HG03575 (cell line): ENCODE measurements around the gene DCDC2B.
"Not testable (repeated sequence)": the region's sequence is repeated elsewhere in the genome, so short reads cannot be mapped to it uniquely, and the experiment has no call there.

Experiments
- ATAC-seq: cut with Tn5 transposase; IDR thresholded peaks from one replicate; pipeline ENCODE4 v1.9.1; 2021; ENCODE audit not compliant: unreplicated experiment, insufficient number of reproducible peaks, low FRiP score; ENCODE audit errors: extremely low read depth

Gene DCDC2B

DNA sequence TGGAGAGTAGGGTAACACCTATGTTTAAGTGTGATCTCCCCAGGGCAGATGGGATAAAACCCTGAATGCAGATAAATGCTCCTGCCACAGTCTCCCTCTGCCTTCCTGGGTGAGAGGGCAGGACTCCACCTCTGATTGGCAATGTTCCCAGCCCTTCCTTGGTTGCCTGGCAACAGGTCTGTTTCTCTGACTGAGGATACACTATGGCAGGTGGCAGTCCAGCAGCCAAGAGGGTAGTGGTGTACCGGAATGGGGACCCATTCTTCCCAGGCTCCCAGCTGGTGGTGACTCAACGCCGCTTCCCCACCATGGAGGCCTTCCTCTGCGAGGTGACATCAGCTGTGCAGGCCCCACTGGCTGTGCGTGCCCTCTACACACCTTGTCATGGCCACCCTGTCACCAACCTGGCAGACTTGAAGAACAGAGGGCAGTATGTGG lies at the start of gene DCDC2B:
Gene DCDC2B (plus strand): TSS at position 199 of the 438 bp plus-strand sequence. CDS start 5 bp downstream, at position 204.
- no peak for ATAC-seq

DNA sequence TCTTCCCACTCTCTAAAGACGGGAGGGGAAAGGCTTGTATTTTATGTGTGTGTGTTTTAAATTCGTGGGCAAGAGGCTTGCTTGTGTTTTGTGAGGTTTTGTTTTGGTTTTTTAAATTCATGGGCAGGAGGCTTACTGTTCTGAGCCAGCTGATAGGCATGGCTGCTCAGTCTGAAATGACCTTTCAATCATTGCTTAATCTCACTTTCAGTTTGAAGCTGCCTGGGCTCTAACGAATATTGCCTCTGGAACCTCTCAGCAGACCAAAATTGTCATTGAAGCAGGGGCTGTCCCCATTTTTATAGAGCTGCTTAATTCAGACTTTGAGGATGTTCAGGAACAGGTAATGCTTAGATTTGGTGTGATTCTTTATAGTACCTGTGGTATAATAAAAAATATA lies 49.7 kb upstream of the DCDC2B start:
- ATAC-seq: no peak

- ATAC-seq: no peak
Measured at GRCh38 chr1:32163405-32163804, 45.5 kb upstream of the DCDC2B start.

DNA sequence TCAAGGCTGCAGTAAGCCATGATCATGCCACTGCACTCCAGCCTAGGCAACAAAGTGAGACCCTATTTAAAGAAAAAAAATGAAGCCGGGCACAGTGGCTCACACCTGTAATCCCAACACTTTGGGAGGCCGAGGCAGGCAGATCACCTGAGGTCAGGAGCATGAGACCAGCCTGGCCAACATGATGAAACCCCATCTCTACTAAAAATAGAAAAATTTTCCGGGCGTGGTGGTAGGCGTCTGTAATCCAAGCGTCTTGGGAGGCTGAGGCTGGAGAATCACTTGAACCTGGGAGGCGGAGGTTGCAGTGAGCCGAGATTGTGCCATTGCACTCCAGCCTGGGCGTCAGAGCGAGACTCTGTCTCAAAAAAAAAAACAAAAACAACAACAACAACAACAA lies 43.3 kb upstream of the DCDC2B start:
- not testable (repeated sequence) for ATAC-seq

DNA sequence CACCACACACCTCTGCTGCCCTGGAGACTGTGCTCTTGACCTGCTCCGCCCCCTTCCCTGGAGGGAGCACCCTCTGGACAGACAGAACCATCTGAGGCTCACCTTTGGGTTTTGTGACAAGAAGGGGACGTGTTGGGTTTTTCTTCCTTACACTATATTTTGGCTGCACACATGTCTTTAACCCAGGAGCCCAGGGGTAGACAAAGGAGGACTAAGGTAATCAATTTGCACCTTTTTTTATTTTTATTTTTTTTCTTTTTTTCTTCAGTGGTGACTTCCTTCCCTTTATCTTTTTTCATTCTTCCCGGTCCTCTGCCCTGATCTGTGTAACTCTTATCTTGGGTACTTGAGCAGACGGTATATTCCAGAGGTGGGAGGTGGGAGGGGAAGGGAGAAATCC lies 37.9 kb upstream of the DCDC2B start:
- no peak for ATAC-seq

DNA sequence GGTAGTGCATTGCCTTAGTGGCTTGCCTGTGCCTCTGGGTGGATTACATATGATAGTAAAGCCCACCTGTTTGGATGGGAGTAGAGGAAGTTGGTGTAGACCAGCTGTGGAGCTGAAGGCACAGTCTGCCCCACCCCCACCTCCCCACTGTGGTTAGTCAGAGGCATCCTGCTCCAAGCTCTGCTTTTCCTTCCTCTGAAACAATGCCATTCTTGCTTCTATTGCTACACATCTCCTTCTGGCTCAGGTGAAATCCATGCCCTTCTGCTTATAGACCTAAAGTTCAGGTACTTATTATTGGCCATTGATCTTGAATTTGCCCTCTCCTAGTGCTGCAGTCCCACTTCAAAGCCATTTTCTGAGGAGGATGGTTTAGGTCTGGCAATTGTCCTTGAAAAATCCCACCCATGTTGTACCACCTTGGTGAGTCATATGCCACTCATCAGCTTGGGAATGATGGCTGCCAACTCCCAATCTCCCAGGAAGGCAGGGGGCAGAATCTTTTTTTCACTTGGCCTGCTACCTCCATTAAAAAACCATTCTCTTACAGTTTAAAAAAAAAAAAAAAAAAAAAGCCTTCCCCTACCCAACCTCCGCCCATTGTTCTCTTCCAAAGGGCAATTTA lies 36.2 kb upstream of the DCDC2B start:
- ATAC-seq: no peak

DNA sequence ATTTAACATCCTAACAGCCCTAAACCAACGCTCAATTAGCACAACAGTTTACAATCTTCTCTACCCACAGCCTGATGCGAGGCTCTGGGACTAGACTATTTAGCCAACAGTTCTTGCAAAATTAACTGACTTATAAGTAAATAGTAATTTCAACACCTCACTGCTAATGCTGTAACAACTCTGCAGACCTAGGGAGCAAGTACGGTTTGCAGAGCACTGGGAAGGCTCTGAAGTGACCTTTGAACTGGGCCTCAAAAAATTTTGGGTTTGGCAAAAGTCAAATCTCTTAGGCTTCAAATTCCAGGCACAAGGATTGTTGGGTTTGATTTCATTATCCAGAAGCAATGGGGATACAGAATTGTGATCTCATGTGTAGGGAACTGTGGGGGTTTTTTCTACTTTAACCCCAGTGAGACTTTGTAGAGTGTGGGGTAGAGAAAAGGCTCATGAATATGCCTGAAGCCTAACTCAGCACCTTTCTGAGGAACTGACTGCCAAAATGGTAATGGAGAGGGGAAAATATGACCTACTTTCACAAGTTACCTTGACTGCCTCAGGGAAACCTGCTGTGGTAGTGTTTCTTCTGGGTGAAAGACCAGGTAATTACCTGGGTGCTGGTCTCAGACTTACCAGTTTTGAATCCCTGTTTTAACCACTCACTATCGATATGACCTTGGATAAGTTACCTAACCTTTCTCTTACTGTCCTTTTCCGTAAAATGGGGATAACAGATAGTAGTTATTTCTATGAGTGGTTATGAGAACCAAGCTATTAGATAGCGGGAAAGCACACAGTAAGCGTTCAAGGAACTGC lies 30.3 kb upstream of the DCDC2B start:
- ATAC-seq: no peak

DNA sequence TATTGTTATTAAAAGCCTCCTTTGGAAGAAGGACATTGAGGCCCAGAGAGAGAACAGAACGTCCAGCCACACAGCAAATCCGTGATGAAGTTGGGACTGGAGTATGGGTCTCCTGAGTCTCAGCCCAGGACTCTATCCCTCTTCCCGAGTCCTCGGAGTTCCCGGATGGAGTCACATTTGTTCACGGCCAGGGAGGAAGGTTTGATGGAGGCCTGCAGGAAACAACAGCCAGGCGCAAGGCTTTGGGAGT lies 29.8 kb upstream of the DCDC2B start:
- ATAC-seq: no peak

DNA sequence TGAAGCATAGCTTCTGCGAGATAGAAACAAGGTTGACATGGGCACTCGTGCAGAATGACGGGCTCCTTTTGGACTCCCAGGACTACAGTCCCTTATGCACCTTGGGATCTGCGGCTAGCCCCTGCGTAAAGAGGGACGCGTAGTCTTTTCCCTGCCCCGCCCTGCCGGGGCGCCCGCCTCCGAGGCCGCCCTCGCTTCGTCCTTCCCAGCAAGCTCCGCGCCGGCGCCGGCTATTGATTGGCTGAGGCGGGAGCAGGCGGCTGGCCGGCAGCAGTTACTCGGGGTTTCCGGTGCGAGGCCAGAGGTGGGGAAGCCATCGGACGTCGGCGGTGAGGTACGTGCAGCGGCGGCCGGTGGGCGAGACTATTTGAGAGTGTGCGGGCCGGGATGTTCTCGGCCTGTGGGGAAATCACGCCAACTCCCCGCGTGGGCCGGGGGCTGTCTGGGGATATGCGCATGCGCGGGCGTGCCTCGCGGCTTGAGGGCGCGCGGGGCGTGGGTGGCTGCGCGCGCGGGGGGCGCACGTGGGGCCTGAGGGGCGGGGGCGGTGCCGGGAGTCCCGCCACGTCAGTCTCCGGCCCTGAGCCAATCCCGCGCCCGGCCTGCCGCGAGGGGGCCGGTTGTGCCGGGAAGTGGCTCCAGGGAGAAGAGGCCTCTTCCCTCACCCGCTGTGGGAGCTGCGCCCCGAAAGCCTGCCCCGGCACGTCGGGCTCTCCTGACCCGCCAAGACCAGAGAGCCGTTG lies 29.3 kb upstream of the DCDC2B start, which contains the start of gene TXLNA:
Gene TXLNA (plus strand): TSS at position 233 of the 743 bp plus-strand sequence. CDS start 671 bp downstream, outside the sequence.
- no peak for ATAC-seq

GRCh38 chr1:32180186-32181060 lies 28.5 kb upstream of the DCDC2B start:
- no peak for ATAC-seq

- no peak for ATAC-seq
Measured at GRCh38 chr1:32181065-32181464, 27.8 kb upstream of the DCDC2B start.

- ATAC-seq: no peak
Measured at GRCh38 chr1:32181563-32181962, 27.3 kb upstream of the DCDC2B start.

DNA sequence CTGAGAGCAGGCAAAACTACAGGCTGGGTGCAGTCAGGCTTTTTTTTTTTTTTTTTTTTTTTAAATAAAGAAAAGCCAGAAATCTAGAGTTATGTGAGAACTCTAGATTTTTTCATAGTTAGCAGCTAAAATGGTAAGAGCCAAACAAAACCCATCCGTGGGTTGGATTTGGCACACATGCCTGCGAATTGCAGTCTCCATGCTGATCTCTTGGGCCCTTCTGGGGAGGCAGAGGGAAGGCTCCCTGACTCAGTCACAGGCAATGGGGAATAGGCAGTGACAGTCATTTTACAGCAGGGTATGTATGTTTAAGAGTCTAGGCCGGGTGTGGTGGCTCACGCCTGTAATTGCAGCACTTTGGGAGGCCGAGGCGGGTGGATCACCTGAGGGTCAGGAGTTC lies 26.8 kb upstream of the DCDC2B start:
- no peak for ATAC-seq

GRCh38 chr1:32184650-32185049 lies 24.2 kb upstream of the DCDC2B start:
- no peak for ATAC-seq

DNA sequence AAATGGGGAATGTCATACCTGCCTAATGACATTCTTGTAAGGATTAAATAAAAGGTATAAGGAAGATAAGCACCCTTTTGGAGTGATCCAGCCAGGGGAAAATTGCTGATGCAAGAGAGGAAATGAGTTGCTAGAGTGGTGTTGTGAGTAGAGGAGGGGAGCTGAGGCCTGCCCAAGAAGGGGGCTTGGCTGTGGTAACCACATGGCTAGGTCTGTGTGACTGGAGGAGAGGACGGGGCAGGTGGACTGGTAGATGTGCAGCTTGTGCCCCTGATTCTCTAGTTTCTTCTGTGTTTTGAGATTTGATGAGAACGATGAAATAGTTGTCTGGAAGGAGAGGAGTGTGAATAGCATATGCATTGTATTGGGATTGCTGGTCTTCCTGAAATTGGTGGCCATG lies 22.8 kb upstream of the DCDC2B start:
- no peak for ATAC-seq

- no peak for ATAC-seq
Measured at GRCh38 chr1:32186491-32186890, 22.4 kb upstream of the DCDC2B start.

GRCh38 chr1:32187850-32188249 lies 21.0 kb upstream of the DCDC2B start:
- ATAC-seq: no peak

DNA sequence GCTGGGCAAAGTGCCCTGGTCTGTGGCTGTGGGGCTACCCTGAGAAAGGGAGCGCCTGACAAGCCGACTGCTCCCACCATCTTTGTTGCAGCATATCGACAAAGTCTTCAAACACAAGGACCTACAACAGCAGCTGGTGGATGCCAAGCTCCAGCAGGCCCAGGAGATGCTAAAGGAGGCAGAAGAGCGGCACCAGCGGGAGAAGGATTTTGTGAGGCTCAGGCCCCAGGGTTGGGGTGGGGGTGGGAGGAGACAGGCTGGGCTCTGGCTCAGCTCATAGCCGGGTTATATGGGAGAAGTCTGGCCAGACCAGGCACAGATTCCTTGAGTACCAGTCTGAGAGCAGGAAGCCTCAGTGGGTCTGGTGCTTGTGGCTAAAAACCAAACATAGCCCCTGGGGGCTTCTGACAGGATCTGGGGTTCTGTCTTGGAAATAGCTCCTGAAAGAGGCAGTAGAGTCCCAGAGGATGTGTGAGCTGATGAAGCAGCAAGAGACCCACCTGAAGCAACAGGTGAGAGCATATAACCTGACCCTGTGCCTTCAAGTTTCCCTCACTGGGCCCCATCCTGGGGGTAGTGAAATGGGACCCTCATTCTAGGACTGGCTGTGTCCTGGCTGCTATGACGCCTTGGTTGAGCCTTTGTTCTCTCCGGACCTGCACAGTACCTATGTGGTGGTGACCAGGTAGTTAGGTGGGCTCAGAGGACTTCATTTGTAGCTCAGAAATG lies 16.5 kb upstream of the DCDC2B start:
- no peak for ATAC-seq

GRCh38 chr1:32194984-32195383 lies 13.9 kb upstream of the DCDC2B start:
- ATAC-seq: no peak
